Ovary (tissue), 9 donors: ENCODE results near the gene TENT4A. TPM values are rescaled to one million over a fixed set of nuclear protein-coding genes. Genes with fewer than 3 reads are reported as not detected.

Source experiments
- DNase-seq, 5 donors: peaks; one replicate each; pipeline ENCODE4 v3.0.0-alpha.2; 2019 to 2020
- H3K27ac ChIP-seq, 2 donors: fragments of 200-600 bp; one replicate each; pipeline versions ENCODE4 v1.5.1 to v1.8.0; 2019 to 2022
- H3K27me3 ChIP-seq: fragments of 200-600 bp; one replicate; pipeline ENCODE4 v1.8.0; 2022
- H3K36me3 ChIP-seq: fragments of 200-600 bp; sonication (generic); one replicate; pipeline ENCODE4 v1.5.1; 2019
- H3K4me1 ChIP-seq: one replicate; pipeline ENCODE4 v1.8.1; 2013; ENCODE audit warnings: mild to moderate bottlenecking, moderate library complexity; ENCODE audit not compliant: insufficient read depth
- H3K4me3 ChIP-seq: fragments of 200-600 bp; sonication (generic); one replicate; pipeline ENCODE4 v1.5.1; 2017
- H3K9me3 ChIP-seq, 2 donors: fragments of 200-600 bp in 1 of 2; sonication (generic) in 1 of 2; one replicate each; pipeline versions ENCODE4 v1.5.1 to v1.8.1; 2013 to 2019; ENCODE audit warnings: mild to moderate bottlenecking in 1 of 2, moderate library complexity in 1 of 2
- EP300 ChIP-seq: sonication (generic); formaldehyde crosslinking; IDR thresholded peaks from one replicate; pipeline ENCODE4 v1.6.1; 2017; ENCODE audit warnings: antibody characterized with exemption
- POLR2A ChIP-seq: fragments of 450-650 bp; IDR thresholded peaks from one replicate; pipeline ENCODE4 v1.6.1; 2017; ENCODE audit warnings: antibody characterized with exemption, mild to moderate bottlenecking, moderate library complexity
- WGBS, 3 donors: extraction: QIAGEN DNeasy Blood & Tissue Kit in 1 of 3; methylation state at CpG; one replicate each; pipeline versions ENCODE4 v1.1.5 to v1.1.7; 2013 to 2017; 5-methylcytosine and 5-hydroxymethylcytosine counted together
- intact Hi-C, 4 donors: fragments of 100-400 bp; cut with DNase I; formaldehyde crosslinking; loops; one replicate each; pipeline versions ENCODE4 v1.11.0 to v1.15.1; 2022 to 2023
- polyA plus RNA-seq, 2 donors: library from polyadenylated mRNA; stranded (reverse); fragments of 200-250 nt in 1 of 2; fragments of 350-450 nt in 1 of 2; fragmentation: Illumina TruSeq in 1 of 2; extraction: RNeasy Lipid Tissue Mini Kit (QIAGEN cat#74804) in 1 of 2; gene quantifications; one replicate each; pipeline ENCODE4 v1.2.3, GENCODE V29; 2013 to 2014
- total RNA-seq, 7 donors: library from RNA; depleted of rRNA in 2 of 7; stranded (reverse); fragments of >200 nt in 2 of 7; fragmentation: NEBNext Ultra II Directional in 3 of 7; extraction: Animal tissue kit (Norgen Biotek cat#: 25700) in 3 of 7; gene quantifications; one replicate each; pipeline versions ENCODE4 v1.1.0 to v1.2.4, GENCODE V29; 2016 to 2023
- TF ChIP-seq, protein P1 (sequence below), 3 donors: fragments of 450-650 bp in 2 of 3; fragments of 200-600 bp in 1 of 3; IDR thresholded peaks; one replicate each; pipeline versions ENCODE4 v1.5.1 to v1.8.0; 2016 to 2022; ENCODE audit warnings: antibody characterized with exemption in 3 of 3, mild to moderate bottlenecking in 1 of 3
- donor health status: DM: no; HTN: no; CAD: no; lungs with moderate emphysema.
- donor health status: DM: no; HTN: no; CAD: no.
- donor health status: Bipolar disorder and iron deficiency.
- donor health status: DM: yes; HTN: yes; CAD: no.
- donor health status: DM: no; HTN: no; CAD: no.
- donor health status: DM: yes; HTN: yes; CAD: no.

Gene TENT4A
- total and polyA plus RNA-seq, 9 donors = 12.4 to 29.6 (median 22.9) TPM

DNA sequence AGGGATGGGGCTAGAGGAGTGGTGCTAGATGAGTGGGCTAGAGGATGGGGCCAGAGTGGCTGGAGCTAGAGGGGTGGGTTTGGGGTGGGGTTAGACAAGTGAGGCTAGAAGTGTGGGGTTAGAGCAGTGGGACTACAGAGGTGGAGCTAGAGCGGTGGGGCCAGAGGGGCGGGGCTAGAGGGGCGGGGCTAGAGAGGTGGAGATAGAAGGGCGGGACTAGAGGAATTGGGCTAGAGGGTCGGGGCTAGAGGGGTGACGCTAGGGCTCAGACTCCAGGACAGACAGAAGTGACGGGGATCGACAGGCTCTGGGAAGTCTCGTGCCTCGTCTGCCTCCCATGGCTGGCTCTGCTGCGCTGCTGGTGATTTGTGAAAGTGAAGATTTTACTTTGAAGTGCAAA lies 31.0 kb upstream of the TENT4A start:
- Histone ChIP-seq H3K9me3 (no peaks in the 10 kb centered on the region), H3K27me3 (no peaks in the 10 kb centered on the region), H3K36me3 (no peaks in the 10 kb centered on the region), H3K27ac (no peak overlapping the region), H3K4me3 (no peak overlapping the region), H3K4me1 (no peaks in the 10 kb centered on the region)
- WGBS, 3 donors = 56 to 70% (median 65%) methylated on average over 11 of the region's 11 CpGs
- intact Hi-C loops = no loop called here
- TF ChIP-seq EP300 (no peak), POLR2A (no peak)
- TF ChIP-seq, protein P1, sequence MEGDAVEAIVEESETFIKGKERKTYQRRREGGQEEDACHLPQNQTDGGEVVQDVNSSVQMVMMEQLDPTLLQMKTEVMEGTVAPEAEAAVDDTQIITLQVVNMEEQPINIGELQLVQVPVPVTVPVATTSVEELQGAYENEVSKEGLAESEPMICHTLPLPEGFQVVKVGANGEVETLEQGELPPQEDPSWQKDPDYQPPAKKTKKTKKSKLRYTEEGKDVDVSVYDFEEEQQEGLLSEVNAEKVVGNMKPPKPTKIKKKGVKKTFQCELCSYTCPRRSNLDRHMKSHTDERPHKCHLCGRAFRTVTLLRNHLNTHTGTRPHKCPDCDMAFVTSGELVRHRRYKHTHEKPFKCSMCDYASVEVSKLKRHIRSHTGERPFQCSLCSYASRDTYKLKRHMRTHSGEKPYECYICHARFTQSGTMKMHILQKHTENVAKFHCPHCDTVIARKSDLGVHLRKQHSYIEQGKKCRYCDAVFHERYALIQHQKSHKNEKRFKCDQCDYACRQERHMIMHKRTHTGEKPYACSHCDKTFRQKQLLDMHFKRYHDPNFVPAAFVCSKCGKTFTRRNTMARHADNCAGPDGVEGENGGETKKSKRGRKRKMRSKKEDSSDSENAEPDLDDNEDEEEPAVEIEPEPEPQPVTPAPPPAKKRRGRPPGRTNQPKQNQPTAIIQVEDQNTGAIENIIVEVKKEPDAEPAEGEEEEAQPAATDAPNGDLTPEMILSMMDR (IDR thresholded peaks at IDR 0.05) = no peak
- no peak for DNase-seq

DNA sequence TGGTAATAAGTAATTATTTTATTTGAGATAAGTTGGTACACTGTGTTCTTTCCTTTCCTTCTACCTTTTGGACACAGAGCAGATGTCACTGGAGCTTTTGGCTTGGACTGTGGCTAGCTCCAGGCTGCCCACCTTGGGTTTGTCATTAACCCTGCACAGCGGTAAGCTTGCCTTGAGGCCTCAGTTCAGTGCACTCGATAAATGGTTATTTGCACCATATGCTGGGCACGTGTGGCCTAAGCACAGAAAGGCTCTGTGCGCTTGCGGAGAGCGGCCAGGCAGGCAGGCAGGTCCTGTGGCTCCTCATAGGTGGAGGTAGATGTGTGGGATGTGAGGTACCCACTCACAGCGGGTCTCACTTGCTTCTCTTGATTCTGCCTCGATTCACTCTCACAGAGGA lies 30.0 kb upstream of the TENT4A start:
- no peak for DNase-seq

DNA sequence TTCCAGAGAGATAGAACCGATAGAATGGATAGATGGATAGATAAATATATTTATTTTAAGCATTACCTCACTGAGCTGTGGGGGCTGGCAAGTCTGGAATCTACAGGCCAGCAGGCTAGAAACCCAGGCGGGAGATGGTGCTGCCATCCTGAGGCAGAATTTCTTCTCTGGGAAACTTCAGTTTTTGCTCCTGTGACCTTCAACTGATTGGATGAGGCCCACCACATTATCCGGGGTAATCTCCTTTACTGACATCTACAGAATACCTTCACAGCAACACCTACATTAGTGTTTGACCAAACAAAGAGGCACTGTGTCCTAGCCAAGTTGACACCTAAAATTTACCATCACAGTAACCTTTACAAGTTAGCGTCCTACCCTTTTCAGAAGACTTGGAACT lies 29.2 kb upstream of the TENT4A start:
- no peak overlapping the region for H3K4me3 ChIP-seq
- TF ChIP-seq, protein P1 (IDR thresholded peaks at IDR 0.05) = no peak
- TF ChIP-seq POLR2A (no peak), EP300 (no peak)
- H3K36me3 ChIP-seq = no peaks in the 10 kb centered on the region
- 80 to 81% (median 81%) methylated on average over 4 of the region's 4 CpGs for WGBS, 3 donors
- H3K9me3 ChIP-seq = no peaks in the 10 kb centered on the region
- no peaks in the 10 kb centered on the region for H3K27me3 ChIP-seq
- no peak overlapping the region for H3K27ac ChIP-seq
- H3K4me1 ChIP-seq = no peaks in the 10 kb centered on the region
- intact Hi-C loops = no loop called here
- no peak for DNase-seq

More for the DNA sequence above, 30.0 kb upstream of the TENT4A start:
- Histone ChIP-seq H3K27ac (no peak overlapping the region), H3K9me3 (no peaks in the 10 kb centered on the region), H3K36me3 (no peaks in the 10 kb centered on the region), H3K27me3 (no peaks in the 10 kb centered on the region), H3K4me1 (no peaks in the 10 kb centered on the region), H3K4me3 (no peak overlapping the region)
- intact Hi-C loops = no loop called here
- TF ChIP-seq POLR2A (no peak), EP300 (no peak)
- TF ChIP-seq, protein P1 (IDR thresholded peaks at IDR 0.05) = no peak
- 82 to 90% (median 87%) methylated on average over 8 of the region's 8 CpGs for WGBS, 3 donors

DNA sequence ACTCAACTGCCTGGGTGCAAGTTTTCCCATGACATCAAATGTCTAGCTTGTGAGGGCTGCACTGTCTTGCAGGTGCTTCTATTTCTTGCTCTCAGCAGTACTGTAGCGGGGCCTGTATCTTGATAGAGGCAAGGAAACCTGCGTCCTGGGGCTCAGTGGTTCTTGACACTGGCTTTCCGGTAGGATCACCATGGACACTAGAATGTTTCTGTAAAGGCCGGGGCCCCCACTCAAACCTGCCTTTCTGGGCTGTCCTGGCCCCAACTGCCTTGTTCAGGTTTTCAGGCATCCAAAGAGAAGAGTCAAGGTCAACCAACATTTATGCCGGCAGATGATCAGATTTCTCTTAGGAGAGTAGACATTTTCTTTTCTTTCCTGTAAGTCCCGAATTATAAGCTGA lies 26.7 kb upstream of the TENT4A start:
- no peak for DNase-seq
- TF ChIP-seq, protein P1 (IDR thresholded peaks at IDR 0.05) = no peak
- TF ChIP-seq EP300 = no peak
- no peak for TF ChIP-seq POLR2A
- H3K4me1 ChIP-seq = no peaks in the 10 kb centered on the region
- WGBS, 3 donors = 39 to 43% (median 40%) methylated on average over 6 of the region's 6 CpGs
- H3K27ac ChIP-seq = no peak overlapping the region
- intact Hi-C loops = no loop called here
- H3K9me3 ChIP-seq = no peaks in the 10 kb centered on the region
- no peaks in the 10 kb centered on the region for H3K27me3 ChIP-seq
- H3K36me3 ChIP-seq = no peaks in the 10 kb centered on the region
- H3K4me3 ChIP-seq = no peak overlapping the region
